HG03280 (cell line): ENCODE measurements around the gene ENAH.
"Not testable (repeated sequence)": the region's sequence is repeated elsewhere in the genome, so short reads cannot be mapped to it uniquely, and the experiment has no call there.

Experiments used
- ATAC-seq: cut with Tn5 transposase; IDR thresholded peaks from one replicate; pipeline ENCODE4 v1.9.1; 2021; ENCODE audit warnings: mild to moderate bottlenecking, moderate library complexity; ENCODE audit not compliant: unreplicated experiment

The ENAH gene

DNA sequence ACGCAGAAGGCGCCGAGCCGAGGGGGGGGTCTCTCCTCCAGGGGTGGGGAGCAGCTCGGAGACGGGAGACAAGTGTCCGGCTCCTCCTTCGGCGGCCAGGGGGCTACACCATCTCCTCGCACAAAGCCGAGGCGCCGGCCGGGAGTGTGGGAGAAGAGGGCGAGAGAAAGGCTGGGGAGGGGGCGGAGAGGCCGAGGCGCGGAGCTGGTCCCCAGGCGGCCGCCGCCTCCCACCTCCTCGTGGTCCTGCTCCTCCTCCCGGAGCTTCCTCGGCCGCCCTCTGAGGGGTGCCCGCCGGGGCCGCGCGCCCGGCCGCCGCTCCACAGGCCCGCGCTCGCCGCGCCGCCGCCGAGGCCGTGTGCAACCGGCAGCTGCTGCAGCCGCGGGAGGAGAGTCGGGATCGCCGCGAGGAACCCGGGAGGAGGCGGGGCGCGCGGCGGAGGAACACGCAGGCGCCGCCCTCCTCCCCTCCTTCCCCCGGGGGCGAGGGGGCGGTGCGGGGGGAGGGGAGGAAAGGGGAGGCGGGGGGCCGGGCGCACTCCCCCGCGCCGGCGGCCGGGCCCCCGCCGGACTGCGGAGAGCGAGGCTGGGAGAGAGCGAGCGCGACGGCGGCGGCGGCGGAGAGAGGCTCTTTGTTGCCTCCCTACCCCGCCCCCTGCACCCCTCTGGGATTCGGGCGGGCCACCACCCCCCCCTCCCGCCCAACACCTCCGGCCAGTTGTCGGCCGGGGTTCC, at the start of gene ENAH:
Gene ENAH (minus strand): TSS at position 395 of the 734 bp plus-strand sequence. CDS start 433 bp downstream, outside the sequence.
- ATAC-seq = no peak

DNA sequence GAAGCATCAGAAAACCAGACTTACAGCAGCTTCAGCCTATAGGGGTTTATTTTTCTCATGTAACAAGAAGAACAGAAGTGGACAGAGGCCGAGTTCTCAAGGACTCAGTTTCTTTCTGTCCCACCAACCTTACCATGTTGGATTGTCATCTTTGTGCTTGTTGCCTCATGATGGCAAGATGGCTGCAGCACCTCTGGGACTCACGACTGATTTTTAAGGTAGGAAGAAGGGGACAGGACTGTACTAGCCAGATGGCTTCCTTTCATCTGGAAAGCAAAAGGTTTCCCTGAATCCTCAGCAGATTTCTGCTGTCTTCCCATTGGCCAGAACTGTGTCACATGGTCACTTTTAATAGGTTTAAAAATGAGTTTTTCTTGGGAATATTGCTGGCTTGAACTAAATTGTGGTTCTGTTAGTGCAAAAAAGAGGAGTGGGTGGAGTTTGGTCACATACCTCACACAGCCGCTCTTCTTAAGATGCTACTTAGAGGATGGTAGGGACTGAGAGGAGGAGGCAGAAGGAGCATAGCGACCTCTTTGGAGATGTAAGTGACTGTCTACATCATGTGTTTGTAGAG, 48.1 kb upstream of the ENAH start:
- no peak for ATAC-seq

DNA sequence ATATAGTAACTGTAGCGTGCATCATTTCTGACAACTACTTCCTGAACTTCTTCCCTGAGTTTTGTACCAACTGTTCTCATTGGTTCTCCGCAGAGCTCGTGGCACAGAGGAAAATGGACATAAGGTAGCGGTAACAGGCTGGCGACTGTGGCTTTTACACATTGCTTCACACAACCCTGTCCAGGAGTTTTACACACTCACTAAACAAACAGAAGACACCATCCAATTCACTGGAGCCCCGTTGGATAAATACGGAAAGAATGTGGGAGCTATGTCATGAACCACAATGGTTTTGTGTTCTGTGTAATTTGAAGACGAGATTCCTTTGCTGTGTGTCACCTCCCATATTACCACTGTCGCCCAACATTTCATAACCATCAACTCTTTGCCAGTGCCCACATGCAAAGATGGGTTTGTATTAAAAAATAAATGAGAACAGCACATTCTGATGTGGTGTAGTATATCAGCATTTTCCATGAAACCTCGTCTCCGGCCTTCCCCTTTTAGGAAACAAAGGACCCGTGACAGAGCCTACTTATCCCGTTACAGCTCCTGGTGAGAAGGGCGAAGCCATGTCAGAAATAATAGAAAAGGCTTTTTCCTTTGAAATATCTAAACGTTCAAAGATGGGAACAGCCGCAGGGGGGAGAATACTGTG, 47.4 kb upstream of the ENAH start:
- no peak for ATAC-seq

DNA sequence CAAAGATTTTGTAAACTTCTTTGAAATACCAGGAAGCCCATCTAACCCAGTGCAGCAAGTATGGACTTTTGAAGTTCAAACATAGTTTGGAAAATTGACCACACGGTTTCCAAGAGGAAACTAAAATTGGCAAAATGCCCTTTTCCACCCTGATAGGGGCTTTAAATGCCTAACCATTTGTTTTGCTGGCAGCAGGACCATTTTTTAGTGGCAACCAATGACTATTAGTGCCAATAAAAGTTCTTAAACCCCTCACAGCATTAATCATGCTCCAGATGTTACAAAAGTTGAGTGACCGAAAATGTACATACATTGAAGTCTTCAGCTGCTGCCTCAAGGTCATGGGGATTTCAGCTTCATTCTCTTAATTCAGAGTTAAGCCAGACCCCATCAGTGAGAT, 46.4 kb upstream of the ENAH start:
- ATAC-seq = no peak

DNA sequence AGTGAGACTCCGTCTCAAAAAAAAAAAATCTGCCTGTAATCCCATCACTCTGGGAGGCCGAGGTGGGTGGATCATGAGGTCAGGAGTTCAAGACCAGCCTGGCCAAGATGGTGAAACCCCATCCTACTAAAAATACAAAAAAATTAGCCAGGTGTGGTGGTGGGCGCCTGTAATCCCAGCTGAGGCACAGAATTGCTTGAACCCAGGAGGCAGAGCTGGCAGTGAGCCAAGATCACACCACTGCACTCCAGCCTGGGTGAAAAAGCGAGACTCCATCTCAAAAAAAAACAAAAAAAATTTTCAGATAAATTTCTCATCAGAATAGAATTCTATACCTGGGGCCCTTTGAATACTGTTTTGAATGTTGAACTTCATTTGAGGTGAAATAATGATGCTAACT, 45.3 kb upstream of the ENAH start:
- ATAC-seq = not testable (repeated sequence)

DNA sequence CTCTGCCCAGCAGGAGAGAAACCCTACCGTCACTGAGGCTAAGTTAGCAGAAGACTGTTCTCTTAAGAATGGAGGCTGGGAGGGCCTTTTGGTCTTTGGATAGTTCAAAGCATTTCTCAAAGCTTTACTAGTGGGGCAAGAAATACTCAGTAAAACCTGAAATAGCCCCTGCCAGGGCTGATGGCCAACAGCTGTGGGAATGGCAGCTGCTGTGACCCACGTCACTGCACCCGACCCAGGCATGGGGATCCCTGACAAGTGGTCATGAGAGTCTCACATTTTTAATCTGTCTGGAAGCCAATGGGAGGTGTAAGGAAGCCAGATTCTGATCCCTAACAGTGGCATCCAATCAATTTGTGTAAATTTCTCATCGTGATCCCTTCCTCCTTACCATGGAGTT, 44.5 kb upstream of the ENAH start:
- no peak for ATAC-seq

DNA sequence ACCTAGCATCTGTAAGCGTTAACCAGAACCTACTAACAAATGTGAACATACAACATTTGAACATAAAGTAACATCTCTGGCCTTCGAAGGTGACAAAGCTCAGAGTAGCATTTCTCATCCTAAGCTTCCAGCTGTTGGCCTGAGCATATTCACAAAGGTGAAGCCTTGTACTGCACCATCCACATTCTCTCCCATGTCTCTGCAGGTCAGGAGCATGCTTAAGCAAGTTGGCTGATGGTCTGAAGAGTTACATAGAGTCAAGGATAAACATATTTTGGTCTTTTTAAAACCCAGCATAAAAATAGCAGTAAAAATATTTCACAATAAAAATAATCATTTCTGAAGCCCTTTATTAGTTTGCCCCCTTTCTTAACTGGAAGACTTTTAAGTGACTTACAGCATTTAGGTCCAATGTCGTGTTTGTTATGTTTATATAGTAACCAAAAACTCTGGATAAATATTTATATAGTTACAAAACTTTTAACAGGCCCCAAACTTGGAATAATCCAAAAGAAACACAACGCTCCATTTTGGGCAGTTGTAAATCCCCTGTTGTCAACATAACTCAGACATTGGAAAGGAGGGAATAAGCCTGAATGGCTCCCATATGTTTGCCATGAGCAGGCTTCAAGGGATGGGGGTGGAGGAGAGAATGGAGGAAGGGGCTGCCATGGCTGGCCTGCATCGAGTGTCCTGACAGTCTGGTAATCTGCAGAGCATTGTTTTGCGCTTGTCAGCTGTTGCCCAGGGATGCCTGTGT, 42.8 kb upstream of the ENAH start:
- no peak for ATAC-seq

DNA sequence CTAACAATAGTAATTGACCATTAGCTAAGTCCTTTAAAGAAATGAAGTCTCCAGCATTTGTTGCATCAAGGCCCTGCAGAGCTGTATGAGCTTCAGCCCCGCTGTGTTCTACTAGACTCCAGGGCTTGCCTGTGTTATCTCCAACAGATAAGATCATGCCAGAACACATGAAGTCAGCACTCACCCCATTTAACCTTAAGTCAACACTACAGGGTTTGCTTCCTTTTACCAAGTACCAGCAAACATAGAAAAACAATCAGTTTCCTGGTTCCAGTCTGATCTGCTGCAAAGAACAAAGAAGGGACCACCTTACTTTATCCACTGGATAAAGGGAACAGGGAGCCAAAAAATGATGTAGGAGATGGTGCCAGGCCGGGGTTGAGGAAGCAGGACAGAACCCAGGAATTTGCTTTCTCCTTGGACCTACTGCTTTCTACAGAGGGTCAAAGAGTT, 41.3 kb upstream of the ENAH start:
- no peak for ATAC-seq

DNA sequence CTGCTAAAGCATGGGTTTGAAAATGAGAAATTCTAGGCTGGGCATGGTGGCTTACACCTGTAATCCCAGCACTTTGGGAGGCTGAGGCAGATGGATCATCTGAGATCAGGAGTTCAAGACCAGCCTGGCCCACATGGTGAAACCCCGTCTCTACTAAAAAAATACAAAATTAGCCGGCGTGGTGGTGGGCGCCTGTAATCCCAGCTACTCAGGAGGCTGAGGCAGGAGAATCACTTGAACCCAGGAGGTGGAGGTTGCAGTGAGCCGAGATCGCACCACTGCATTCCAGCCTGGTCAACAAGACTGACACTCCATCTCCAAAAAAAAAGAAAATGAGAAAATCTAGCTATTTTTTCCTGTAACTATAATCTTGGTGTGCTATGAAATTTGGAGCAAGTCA, 40.8 kb upstream of the ENAH start:
- not testable (repeated sequence) for ATAC-seq

DNA sequence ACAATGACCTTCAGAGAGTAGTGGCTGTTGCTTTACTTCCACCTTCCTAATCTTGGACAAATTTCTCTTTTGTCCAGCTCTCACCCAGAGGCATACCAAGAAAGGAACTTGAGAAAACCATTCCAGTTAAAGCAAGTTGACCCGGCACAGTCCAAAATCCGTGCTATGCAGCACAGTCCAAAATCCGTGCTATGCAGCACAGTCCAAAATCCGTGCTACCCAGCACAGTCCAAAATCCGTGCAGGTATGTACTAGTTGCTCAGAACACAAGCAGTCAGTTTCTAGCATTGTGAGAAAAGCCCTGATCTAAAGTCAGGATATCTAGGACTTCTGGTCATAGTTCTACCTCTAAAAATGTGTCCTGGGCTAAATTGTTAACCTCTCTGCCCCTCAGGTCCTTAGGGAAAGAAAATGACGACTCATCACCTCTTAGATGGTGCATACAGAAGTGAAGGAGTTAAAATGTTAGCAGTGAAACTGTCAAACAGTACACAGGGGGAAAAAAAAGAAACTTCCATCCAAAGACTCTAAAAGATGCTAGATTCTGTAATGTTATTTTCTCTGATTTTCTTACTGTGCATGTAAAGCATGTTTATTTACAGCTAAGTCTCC, 40.3 kb upstream of the ENAH start:
- ATAC-seq = no peak

DNA sequence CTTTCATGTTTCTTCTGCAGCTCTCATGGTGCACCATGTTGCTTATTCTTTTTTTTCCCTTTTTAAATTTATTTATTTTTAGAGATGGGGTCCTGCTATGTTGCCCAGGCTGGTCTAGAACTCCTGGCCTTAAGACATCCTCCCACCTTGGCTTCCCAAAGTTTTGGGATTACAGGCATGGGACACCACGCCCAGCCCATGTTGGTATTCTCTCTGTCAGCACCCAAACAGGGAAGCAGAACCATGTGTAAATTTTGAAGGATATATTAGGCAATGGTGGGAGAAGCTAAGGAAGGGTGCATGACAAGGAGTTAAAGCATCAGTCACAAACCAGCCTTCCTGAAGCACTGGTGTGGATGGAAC, 39.6 kb upstream of the ENAH start:
- no peak for ATAC-seq

DNA sequence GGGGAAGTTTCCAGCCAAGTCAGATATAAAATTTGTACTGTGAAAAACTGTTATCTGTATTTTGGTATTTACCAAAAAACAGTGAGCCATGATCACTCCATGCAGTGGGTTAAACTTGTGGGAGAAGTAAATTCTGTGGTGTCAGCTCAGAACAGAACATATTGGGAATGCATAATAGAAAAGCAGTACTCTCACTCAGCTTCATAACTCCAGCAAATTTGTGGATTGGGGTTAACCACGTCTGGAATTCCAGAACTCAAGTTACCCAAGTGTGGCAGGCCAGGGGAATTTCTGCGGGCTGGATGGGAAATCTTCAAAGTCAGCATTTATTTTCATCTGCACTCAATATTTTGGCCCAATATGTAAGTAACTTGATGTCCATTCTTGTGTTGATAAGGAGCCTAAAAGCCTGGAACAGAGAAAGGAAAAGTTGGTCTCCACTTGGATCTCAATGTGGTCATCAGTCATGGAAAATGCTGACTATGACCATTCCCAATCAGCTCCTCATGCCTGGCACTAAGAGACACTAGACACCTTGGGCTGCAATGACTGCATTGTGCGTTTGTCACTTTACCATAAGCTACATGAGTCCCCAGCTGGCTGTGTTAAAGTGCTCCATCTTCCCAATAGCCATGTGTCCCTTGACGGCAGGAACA, 39.1 kb upstream of the ENAH start:
- no peak for ATAC-seq

DNA sequence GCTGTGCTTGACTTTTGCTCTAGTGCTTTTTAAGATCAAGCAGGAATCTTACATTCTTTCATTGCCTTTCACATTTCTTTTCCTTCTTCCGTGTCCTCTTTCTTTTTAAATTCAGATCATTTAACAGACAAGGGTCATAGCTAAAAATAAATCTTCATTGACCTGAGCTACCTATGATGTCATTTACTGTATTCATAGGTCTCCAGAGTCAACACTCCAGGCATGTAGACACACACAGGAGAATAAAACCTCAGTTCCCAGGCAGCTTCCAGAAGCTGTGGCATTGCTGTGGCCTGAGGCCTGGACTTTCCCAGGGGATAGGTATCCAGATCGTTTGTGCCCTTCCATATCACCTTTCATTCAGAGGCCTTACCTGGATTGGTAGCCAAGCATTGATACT, 38.5 kb upstream of the ENAH start:
- ATAC-seq = no peak

DNA sequence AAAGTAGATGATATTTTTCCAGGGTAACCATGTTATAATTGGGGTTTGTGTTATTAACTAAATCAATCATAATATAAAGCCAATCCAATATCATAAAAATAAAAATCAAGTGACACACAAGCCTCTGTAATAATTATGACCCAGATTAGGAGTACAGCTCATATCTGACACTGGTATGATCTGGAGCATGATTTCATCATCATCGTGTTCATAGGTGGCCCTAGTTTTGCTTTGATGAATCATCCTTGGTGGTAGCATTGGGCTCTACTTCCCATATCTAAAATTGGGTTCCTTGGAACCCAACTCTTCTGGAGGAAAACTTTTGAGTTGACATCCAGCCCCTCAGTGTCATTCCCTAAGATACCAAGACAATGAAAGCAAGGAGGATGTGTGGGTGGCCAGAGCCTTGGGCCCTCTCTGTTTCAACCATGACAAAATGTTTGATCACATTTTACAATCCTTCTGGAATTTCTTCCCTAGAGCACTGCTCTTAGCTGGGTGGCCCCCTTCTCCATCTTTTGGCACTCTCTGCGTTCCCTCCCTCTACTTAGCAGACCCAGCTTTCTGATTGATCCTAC, 37.0 kb upstream of the ENAH start:
- no peak for ATAC-seq

DNA sequence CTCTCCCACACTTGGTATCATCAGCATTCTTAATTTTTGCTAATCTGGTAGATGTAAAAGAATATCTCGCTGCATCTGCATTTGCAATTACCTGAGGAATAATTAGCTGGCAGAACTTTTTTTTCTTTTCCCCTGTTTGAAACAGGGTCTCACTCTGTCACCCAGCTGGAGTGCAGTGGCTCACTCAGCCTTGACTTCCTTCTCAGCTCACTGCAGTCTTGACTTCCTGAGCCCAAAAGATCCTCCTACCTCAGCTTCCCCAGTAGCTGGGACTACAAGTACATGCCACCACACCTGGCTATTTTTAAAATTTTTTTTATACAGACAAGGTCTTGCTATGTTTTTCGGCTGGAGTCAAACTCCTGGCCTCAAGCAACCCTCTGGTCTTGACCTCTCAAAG, 35.4 kb upstream of the ENAH start:
- ATAC-seq = no peak

DNA sequence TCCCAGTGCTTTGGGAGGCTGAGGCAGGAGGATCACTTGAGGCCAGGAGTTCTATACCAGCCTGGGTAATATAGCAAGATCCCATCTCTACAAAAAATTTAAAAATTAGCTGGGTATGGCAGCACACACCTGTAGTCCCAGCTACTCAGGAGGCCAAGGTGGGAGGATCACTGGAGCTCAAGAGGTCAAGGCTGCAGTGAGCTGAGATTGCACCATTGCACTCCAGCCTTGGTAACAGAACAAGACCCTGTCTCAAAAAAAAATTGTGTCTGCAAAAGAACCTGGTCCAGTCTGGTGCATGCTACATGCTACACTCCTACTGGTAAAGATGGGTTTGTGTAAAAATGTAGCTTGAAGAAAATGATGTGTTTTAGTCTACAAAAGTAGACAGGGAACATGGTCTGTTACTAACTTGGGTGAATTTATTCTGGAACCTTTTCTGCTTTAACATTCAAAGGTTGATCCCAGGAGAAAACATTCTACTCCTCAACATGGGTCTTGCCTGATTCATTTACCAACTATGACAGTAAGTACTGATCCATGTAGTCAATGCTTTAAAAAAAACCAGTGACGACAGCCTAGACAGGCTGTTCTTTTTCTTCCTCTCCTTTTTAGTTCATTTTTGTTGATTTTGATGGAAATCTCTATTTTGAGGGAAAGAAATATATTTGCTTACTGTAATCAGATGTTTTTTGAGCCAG, 32.7 kb upstream of the ENAH start:
- no peak for ATAC-seq

DNA sequence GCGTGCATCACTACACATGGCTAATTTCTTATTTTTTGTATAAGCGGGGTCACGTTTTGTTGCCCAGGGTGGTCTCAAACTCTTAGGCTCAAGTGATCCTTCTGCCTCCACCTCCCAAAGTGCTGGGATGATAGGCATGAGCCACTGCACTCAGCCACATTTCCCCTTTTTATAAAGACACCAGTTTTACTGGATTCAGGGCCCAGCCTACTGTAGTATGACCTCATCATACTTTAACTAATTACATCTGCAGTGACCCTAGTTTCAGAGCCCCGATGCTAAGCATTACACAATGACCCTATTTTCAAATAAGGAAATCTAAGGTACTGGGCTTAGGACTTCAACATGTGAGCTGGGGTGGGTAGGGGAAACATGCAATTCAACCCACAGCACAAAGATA, 31.8 kb upstream of the ENAH start:
- no peak for ATAC-seq

DNA sequence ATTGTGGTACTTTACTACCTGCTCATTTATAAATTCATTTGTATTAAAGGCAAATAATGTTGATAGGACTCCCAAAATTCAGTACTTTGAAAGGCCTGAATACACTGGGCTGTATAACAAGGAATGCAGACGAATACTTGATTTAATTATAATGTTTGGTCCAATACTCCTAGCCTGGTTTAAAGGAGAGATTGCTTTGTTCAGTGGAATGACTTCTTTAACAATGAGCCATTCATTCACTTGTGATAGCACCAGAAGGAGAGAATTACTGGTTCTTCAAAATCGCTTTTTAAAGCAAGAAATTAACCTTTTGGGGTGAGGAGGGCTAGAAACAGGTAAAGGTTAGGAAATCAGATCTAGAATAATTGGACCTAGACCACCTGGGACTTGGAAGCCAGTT, 28.3 kb upstream of the ENAH start:
- no peak for ATAC-seq

DNA sequence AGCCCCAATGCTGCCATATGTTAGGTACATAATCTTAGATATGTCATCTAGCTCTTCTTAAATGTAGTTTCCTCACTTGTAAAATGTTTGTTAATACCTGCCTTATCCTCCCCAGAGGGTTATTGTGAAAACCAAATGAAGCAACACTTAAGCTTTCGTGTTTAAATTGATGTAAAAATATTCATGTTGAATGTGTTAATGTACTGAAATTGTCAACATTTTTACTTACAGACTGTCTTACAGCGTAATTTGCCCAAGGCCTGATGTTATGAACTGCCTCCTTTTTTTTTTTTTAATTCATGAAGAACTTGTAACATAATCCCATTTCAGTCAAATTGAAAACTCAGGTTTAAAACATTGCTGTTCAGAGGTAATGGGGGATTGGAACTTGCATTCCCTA, 25.6 kb upstream of the ENAH start:
- no peak for ATAC-seq
